OCI-LY1 (cell line): ENCODE data around the gene CCNG2.

Source experiments
- EZH2 ChIP-seq: fragments of 200-600 bp; sonication (generic), shearing (Covaris generic); IDR thresholded peaks from 2 replicates; pipeline ENCODE4 v1.8.0; 2017; ENCODE audit warnings: borderline replicate concordance, mixed run types, mild to moderate bottlenecking, antibody characterized with exemption, low read length, moderate library complexity, mixed read lengths
- TF ChIP-seq, protein P1 (sequence below): fragments of 200-600 bp; sonication (generic), shearing (Covaris generic); IDR thresholded peaks from 2 replicates; pipeline ENCODE4 v1.5.1; 2017; ENCODE audit warnings: mild to moderate bottlenecking, antibody characterized with exemption, low read length, moderate library complexity, mixed read lengths

DNA sequence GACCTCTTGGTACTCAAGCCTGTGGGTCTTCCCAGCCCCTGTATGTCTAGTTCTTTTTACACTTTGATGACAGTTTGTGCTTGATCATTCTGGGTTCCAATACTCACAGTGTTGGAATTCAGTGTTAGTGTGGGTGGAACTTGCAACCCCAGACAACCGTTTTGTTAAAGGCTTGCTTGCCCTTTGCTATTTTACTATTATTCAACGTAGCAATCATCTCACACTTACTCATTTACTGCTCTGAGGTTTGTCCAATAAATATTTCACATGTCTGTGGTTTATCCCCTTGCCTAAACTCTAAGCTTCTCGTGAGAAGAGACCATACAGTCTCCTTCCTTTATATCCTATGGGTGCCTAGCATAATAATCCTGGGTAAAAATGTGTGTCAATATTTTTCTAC lies 15.3 kb downstream of the CCNG2 start:
- TF ChIP-seq EZH2, result no peak
- TF ChIP-seq, protein P1, sequence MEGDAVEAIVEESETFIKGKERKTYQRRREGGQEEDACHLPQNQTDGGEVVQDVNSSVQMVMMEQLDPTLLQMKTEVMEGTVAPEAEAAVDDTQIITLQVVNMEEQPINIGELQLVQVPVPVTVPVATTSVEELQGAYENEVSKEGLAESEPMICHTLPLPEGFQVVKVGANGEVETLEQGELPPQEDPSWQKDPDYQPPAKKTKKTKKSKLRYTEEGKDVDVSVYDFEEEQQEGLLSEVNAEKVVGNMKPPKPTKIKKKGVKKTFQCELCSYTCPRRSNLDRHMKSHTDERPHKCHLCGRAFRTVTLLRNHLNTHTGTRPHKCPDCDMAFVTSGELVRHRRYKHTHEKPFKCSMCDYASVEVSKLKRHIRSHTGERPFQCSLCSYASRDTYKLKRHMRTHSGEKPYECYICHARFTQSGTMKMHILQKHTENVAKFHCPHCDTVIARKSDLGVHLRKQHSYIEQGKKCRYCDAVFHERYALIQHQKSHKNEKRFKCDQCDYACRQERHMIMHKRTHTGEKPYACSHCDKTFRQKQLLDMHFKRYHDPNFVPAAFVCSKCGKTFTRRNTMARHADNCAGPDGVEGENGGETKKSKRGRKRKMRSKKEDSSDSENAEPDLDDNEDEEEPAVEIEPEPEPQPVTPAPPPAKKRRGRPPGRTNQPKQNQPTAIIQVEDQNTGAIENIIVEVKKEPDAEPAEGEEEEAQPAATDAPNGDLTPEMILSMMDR, result no peak
